ENCODE measurements around the gene FAM221A. TPM values are rescaled to one million over a fixed set of nuclear protein-coding genes. Genes with fewer than 3 reads are reported as not detected.

FAM221A gene
- total and polyA plus RNA-seq, 2 of the 8 experiments (the other 6 are each of a cell fraction or from before 2014, with no cell fraction given): 21.5 to 39.0 TPM

DNA sequence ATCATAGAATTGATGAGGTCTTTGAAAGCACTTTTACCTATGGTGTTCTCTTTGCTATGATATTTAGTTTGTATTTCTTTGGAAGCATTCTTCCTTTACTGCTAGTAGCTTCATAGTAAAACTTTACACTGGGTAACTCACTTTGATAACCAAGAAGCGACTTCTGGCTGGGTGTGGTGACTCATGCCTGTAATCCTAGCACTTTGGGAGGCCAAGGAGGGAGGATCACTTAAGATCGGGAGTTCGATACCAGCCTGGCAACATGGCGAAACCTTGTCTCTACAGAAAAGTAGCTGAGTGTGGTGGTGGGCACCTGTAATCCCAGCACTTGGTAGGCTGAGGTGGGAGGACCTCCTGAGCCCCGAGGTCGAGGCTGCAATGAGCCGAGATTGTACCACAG is 46.6 kb upstream of the FAM221A start:
- no peak overlapping the region for H2AK5ac ChIP-seq (ENCODE audit: low read depth, low read length)
- 0 out of 2 replicates have a peak, but pooled peaks cover 2% of the 10 kb centered on the region for H3K23me2 ChIP-seq (ENCODE audit: low read depth, low read length)
- no peak overlapping the region for H2BK12ac ChIP-seq (ENCODE audit: low read depth, low read length)
- H3K9me3 ChIP-seq (ENCODE audit: insufficient read depth in 2 of 2, low read depth in 1 of 2, low read length in 1 of 2): peaks cover 0 to 4% of the 10 kb centered on the region in 2 experiments; a peak in 1 of 4 replicates
- no peak overlapping the region for H2AFZ ChIP-seq (ENCODE audit: low read length)
- H4K5ac ChIP-seq (ENCODE audit: insufficient read length, low read depth, low read length): no peak overlapping the region
- DNase-seq (ENCODE audit: low read depth in 1 of 2, low spot score in 2 of 2): no peak
- H3K4ac ChIP-seq (replicated peaks; ENCODE audit: insufficient read length, low read depth, low read length): no peak overlapping the region
- H3K4me1 ChIP-seq (replicated peaks in 1 of 4; ENCODE audit: control insufficient read depth in 3 of 4, insufficient read depth in 4 of 4, low read length in 3 of 4): no peaks in the 10 kb centered on the region; a peak in 1 of 7 replicates
- H3K79me1 ChIP-seq (ENCODE audit: low read depth, low read length): no peaks in the 10 kb centered on the region
- no peak overlapping the region for H3K18ac ChIP-seq (ENCODE audit: extremely low read depth, low read length)
- ChIA-PET POLR2A (ENCODE audit: partially characterized antibody) (interaction anchor here (0.6 kb wide), 1 partner anchor 33 kb away, joined by 4 read pairs; no protein-coding TSS in a partner anchor), CTCF (ENCODE audit: partially characterized antibody) (interaction anchor here (1.1 to 1.4 kb wide), 2 partner anchors 64 to 78 kb away, joined by 3 to 6 read pairs; no protein-coding TSS in a partner anchor)
- H3K36me3 ChIP-seq (ENCODE audit: control insufficient read depth in 2 of 4, insufficient read depth in 4 of 4, low read length in 3 of 4): no peaks in the 10 kb centered on the region
- no peak overlapping the region for H3K23ac ChIP-seq (ENCODE audit: insufficient read length)
- no peak overlapping the region for H3K9ac ChIP-seq (replicated peaks in 1 of 4; ENCODE audit: extremely low read depth in 1 of 4, low read depth in 3 of 4, low read length in 3 of 4)
- no peak for FAIRE-seq
- no peaks in the 10 kb centered on the region for H3K79me2 ChIP-seq (ENCODE audit: control insufficient read depth in 1 of 2, insufficient read depth in 2 of 2, low read length in 2 of 2)
- no peak for TF ChIP-seq EGR1 (IDR thresholded peaks at IDR 0.05; ENCODE audit: borderline replicate concordance, low read depth, low read length)
- TF ChIP-seq GABPA (IDR thresholded peaks at IDR 0.05; ENCODE audit: borderline replicate concordance, insufficient read depth, low read length): no peak
- TF ChIP-seq MAFK (IDR thresholded peaks at IDR 0.05; ENCODE audit: low read depth, low read length): no peak
- no peak for TF ChIP-seq SAP30 (IDR thresholded peaks at IDR 0.05; ENCODE audit: insufficient read depth, insufficient replicate concordance, low read length)
- TF ChIP-seq EZH2 (IDR thresholded peaks at IDR 0.05; ENCODE audit: low read depth, low read length, severe bottlenecking): no peak
- no peak for TF ChIP-seq CHD2 (IDR thresholded peaks at IDR 0.05; ENCODE audit: low read length)
- TF ChIP-seq TAF7 (optimal IDR thresholded peaks at IDR 0.05; ENCODE audit: borderline replicate concordance, low read depth, low read length): no peak
- no peak for TF ChIP-seq EP300 (IDR thresholded peaks at IDR 0.05; ENCODE audit: borderline replicate concordance in 1 of 2, low read depth in 2 of 2, low read length in 2 of 2)
- no peak for TF ChIP-seq KDM4A (IDR thresholded peaks at IDR 0.05; ENCODE audit: low read depth, low read length, severe bottlenecking)
- no peak for TF ChIP-seq ASH2L (IDR thresholded peaks at IDR 0.05; ENCODE audit: low read length)
- no peak for TF ChIP-seq BCL11A (IDR thresholded peaks at IDR 0.05; ENCODE audit: low read depth in 2 of 2, low read length in 2 of 2)
- no peak for TF ChIP-seq CEBPB (IDR thresholded peaks at IDR 0.05; ENCODE audit: low read depth, low read length)
- TF ChIP-seq SRF (IDR thresholded peaks at IDR 0.05; ENCODE audit: low read depth, low read length): no peak
- no peak overlapping the region for H2BK5ac ChIP-seq (ENCODE audit: low read depth, low read length)
- no peak overlapping the region for H3K4me3 ChIP-seq (ENCODE audit: extremely low read depth in 1 of 4, insufficient read depth in 2 of 4, low read depth in 3 of 4, low read length in 4 of 4)
- peaks cover 0 to 2% of the 10 kb centered on the region in 2 experiments for H4K20me1 ChIP-seq (replicated peaks in 1 of 2; ENCODE audit: control insufficient read depth in 1 of 2, insufficient read depth in 2 of 2, low read length in 2 of 2)
- H3K14ac ChIP-seq (ENCODE audit: insufficient read length): no peak overlapping the region
- 95% methylated on average over 7 of the region's 7 CpGs; no CpG with 5 or more reads in 1 of the 2 experiments for WGBS, 2 experiments (ENCODE audit: extremely low coverage in 1 of 2, insufficient coverage in 1 of 2, insufficient read length in 1 of 2, insufficient replicate concordance in 2 of 2, low coverage in 1 of 2, low lambda C conversion rate in 2 of 2, missing lambda C conversion rate in 1 of 2)
- no peak overlapping the region for H3K27ac ChIP-seq (ENCODE audit: low read depth, low read length)
- H2BK20ac ChIP-seq (ENCODE audit: low read length): no peak overlapping the region
- no peak overlapping the region for H4K91ac ChIP-seq (replicated peaks; ENCODE audit: insufficient read length, low read length)
- H3K4me2 ChIP-seq (ENCODE audit: insufficient read depth in 1 of 2, low read depth in 2 of 2, low read length in 2 of 2): no peak overlapping the region
- H3K27me3 ChIP-seq (replicated peaks in 1 of 4; ENCODE audit: control insufficient read depth in 3 of 4, extremely low read depth in 1 of 4, insufficient read depth in 3 of 4, low read length in 3 of 4): no peaks in the 10 kb centered on the region
- H3K56ac ChIP-seq (replicated peaks; ENCODE audit: insufficient read length, low read depth, low read length): no peak overlapping the region
- no peak overlapping the region for H4K8ac ChIP-seq (ENCODE audit: extremely low read depth, insufficient read depth, low read length)
- no peak overlapping the region for H2BK15ac ChIP-seq (ENCODE audit: low read length)
- no peak overlapping the region for H2BK120ac ChIP-seq (replicated peaks; ENCODE audit: low read depth, low read length)

Data from H1 (cell line).